Stimulated activated CD4-positive, alpha-beta T cell treated with anti-CD3 and anti-CD28 coated beads, Interleukin-2, amount 100 ng/mL, for 48 hours (primary cell): ENCODE data around the gene BRF1.

Source experiments
- DNase-seq, 2 donors: peaks; one replicate each; pipeline ENCODE4 v3.0.0-alpha.2; 2020

Gene BRF1

GRCh38 chr14:105257464-105257863, 43.3 kb downstream of the BRF1 start:
- no peak for DNase-seq

GRCh38 chr14:105256292-105256960, 44.4 kb downstream of the BRF1 start:
- no peak for DNase-seq

GRCh38 chr14:105255021-105255507, 45.7 kb downstream of the BRF1 start:
- no peak for DNase-seq

DNA sequence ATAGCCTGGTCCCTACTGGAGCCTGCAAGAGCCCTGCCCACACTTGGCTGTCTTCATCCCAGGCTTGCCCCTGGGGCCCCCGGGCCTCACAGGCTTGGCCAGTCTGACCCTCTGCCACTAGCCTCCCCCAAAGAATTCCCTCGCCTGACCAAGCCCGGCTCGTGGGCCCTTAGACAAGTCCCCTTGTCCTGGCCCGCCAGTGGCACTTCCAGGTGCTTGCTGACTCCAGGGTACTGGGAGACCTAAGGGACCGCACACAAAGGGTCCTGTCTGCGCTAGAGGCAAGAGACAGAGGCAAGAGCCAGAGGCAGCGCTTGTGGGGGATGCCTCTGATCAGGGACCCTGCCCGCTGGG, 47.5 kb downstream of the BRF1 start:
- no peak for DNase-seq

DNA sequence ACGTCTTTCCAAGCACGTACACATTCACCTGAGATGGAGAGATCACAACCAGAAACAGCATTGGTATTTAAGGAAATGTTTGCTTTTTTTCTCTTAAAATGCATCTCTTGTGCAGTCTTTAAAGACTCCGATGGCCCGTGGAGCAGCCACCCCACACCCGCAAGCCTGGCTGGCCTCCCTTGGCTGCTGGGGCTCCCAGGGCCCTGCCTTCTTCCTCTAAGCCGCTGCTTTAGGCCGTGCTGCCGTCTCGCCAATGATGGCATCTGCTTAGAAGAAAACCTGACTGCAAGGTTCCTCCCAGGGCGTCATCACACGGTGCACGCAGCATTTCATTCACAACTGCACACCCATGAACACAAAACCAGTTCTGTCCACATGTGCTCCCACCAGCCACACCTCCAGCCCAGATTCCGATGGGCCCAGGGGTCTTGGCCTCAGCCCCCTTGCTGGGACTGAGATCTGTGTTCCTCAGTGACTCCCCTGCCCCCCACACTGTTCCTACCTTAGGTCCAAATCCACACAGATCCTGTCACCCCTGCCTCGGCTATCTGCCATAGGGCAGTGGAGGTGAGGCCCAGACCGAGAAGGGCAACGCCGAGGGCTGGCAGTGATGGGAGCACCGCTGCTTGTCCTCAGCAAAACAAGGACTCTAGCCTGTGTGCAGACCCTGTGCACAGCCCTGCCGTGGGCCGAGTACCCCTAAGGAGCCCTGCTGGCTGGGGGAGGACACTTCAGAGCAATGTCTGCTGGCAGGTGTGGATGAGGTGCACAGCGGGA, 48.1 kb downstream of the BRF1 start:
- DNase-seq: no peak

- no peak for DNase-seq
Observed at GRCh38 chr14:105251920-105252319, 48.9 kb downstream of the BRF1 start.

DNA sequence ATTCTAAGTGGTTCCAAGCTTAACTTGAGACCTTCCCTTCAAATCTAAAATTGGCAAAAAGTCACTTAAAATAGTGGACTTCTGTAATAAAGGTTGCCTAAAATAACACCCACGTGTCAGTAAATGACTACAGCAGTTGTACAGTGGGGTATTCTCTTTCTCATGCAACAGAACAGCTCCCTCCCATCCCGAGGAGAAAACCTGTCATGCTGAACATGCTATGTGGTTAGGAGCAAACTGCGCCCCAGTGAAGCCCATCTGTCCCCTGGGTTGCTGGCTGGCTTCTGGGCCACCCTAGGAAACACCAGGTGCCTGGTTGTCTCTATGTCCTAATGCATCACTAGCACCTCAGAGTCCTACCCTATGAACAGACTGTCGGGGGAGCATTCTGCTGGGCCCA, 49.8 kb downstream of the BRF1 start:
- no peak for DNase-seq

DNA sequence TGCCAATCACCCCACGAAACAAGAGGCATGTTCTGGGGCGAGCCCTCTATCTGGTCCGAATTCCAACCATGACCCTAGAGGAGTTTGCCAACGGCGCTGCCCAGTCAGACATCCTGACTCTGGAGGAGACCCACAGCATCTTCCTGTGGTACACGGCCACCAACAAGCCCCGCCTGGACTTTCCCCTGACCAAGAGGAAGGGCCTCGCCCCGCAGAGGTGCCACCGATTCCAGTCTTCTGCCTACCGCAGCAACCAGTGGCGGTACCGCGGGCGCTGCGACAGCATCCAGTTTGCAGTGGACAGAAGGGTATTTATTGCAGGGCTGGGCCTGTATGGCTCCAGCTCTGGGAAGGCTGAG, 50.8 kb downstream of the BRF1 start:
- DNase-seq: no peak

DNA sequence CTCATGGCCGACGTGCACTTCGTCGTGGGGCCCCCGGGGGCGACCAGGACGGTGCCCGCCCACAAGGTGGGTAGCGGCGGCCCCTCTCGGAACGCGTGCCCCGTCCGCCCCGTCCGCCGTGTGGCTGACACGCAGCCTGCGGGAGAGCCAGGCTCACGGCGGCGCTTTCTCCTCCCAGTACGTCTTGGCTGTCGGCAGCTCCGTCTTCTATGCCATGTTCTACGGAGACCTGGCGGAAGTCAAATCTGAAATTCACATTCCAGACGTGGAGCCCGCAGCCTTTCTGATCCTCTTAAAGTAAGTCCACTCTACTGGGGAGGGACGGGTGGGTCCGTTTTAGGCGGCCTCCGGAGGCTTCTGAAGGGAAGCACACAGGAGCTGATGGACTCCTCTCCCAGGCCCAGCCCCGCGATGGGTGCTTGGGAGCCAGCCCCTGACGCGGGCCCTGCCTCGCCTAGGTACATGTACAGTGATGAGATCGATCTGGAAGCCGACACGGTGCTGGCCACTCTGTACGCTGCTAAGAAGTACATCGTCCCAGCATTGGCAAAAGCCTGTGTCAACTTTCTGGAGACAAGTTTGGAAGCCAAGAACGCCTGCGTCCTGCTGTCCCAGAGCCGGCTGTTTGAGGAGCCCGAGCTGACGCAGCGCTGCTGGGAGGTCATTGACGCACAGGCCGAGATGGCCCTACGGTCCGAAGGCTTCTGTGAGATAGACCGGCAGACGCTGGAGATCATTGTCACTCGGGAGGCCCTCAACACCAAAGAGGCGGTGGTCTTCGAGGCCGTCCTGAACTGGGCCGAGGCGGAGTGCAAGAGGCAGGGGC, 51.4 kb downstream of the BRF1 start:
- no peak for DNase-seq

DNA sequence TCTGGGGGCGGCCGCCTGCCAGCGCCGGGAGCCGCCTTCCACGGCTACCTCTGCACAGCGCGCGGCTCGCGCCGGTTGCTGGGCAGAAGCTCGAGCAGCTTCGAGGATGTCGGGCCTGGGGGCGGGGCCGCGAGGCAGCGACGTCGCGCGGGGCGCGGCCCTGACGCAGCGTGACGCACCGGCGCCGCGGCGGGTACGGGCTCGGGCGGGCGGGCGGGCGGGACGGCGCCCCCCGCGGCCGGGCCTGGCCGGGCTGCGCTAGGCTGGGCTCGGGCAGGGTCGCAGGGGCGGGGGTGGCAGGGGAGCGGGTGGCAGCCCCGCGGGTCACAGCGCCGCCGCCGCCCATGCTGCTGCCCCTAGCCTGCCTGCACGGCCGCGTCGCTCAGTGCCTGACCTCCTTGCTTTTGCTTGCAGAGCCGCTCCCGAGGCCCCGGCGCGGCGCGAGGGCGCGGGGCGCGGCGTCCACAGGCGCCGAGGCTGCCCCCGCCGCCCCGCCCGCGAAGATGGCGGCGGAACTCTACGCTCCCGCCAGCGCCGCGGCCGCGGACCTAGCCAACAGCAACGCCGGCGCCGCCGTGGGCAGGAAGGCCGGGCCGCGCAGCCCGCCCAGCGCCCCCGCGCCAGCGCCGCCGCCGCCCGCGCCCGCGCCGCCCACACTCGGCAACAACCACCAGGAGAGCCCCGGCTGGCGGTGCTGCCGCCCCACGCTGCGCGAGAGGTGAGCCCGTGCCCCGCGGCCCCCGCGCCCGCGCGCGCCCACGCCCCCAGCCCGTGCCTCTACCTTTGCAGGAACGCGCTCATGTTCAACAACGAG, 52.2 kb downstream of the BRF1 start, which contains the start of gene BTBD6:
Gene BTBD6, plus strand, starts transcription at position 166 of the 814 bp plus-strand sequence. Its CDS starts 179 bp downstream, at position 345.
- peak; percentile 80 to 83 for DNase-seq

- no peak for DNase-seq
Observed at GRCh38 chr14:105247715-105248367, 53.0 kb downstream of the BRF1 start.

GRCh38 chr14:105247026-105247425, 53.8 kb downstream of the BRF1 start:
- DNase-seq: no peak

- DNase-seq: no peak
Observed at GRCh38 chr14:105244334-105244733, 56.5 kb downstream of the BRF1 start.

DNA sequence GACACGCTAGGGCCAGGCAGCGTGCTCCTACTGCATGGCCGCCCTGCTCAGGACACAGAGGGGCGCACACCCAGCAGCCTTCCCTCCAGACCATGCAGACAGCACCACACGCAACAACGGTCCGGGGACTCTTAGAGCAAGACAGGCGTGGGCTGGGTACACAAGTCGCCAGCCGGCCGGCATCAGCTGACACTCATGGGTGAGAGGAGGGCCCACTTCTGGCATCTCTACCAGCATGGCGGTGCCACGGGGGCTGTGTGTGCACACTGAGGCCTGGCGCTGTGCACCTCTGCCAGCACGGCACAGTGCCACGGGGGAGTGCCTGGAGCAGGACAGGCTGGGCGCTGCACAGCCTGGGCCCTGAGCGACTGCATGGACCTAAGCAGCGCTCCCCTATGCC, 59.2 kb downstream of the BRF1 start:
- DNase-seq: no peak

DNA sequence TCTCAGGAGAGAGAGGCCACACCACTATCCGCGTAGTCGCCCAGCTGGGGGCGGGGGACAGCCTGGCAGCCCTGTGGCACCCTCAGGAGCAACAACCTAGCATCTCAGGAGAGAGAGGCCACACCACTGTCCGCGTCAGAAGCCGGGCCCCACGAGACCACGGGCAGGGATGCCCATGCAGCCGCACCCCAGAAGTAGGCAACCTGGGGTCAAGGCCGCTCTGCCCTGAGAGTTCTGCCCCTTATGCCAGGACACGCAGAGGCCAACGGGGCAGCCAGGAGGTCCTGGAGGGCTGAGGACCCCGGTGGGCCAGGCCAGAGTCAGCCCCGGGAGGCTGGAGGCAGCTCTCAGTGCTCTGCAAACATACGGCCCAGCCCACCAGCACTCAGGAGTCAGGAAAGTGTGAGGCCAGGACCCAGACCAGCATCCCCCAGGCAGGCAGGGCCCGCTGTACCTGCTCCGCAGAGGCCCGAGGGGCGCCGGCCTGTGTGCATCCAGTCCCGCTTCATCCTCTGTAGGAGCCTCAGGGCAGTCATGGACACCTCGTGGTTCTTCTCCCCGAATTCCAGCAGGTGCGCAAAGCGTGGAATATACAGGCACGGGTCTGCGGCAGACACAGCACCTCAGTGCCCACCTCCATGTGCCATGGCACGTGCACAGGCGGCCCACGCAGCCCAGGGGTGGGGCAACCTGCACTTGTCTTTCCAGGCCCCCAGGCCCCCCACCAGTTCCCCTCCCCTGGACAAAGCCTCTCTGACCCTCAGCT, 59.8 kb downstream of the BRF1 start:
- DNase-seq: no peak

DNA sequence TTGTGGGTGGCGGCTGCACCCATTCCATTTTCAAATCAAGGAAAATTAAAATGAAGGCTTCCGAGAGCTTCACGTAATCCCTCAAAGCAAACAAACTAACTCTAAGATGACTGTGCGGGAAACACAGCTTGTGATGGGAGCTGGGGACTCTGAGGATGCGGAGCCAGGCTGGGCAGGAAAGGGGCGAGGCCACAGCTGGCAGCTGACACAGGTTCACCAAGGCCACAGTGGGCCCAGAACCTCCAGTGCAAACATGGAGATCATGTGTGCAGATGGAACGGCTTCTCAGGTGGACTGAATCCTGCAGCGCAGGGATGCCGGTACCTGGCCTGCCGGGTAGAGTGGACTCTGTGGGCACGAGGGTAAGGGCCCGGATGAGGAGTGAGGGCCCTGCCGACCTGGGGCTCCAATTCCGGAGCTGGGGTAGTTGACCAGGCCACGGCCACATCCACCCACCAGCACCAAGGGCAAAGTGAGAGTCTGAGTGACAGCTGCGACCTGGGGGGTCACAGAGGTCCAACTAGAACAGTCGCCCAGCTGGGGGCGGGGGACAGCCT, 71.6 kb downstream of the BRF1 start:
- no peak for DNase-seq

- DNase-seq: no peak
Observed at GRCh38 chr14:105228562-105228961, 72.2 kb downstream of the BRF1 start.

DNA sequence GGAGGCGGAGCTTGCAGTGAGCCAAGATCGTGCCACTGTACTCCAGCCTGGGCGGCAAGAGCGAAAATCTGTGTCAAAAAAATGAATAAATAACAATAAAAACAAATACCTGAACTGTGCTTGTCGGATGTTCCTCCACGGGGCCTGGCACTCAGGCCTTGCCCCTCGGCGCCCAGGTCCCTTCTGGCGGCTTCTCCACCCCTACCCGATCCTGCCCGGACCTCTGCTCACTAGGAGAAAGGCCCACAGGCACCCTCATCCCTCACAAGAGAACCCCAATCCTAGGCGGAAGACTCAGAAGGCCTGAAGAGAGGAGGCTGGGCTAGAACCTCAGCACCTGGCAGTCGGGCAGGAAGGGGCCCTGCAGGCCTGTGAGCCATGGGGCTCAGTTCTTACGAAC, 73.5 kb downstream of the BRF1 start:
- DNase-seq: no peak

DNA sequence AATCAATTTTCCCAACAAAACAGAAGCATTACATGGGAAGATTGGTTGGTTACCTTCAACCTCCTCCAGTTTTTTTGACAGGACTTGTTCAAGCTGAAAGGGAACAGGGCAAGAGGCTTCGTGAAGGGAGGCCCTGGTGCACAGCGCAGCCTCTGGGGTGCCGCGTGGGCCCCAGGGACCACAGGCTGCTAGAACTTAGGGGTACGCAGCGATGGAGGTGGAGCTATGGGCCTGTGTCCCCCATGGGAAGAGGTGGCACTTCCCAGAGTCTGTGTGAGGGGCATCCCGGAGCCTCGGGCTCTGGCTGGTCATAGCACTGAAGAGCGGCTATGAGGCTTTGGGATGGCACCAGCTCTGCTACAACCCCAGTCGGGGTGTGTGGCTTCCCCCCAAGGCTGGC, 74.6 kb downstream of the BRF1 start:
- DNase-seq: no peak

- DNase-seq: no peak
Observed at GRCh38 chr14:105224845-105225570, 75.8 kb downstream of the BRF1 start.
